ENCODE data around the gene GGN. TPM values are rescaled to one million over a fixed set of nuclear protein-coding genes. Genes with fewer than 3 reads are reported as not detected.
A peak's percentile ranks its signal among the peaks of the same experiment; 100 is the strongest.

GGN gene
- total RNA-seq, 1 experiment from 2014 or later, result 1.5 TPM

GRCh38 chr19:38373907-38374331 lies 13.9 kb downstream of the GGN start:
- no peak overlapping the region for H2AK5ac ChIP-seq (ENCODE audit: insufficient read length, low read length)
- H2BK120ac ChIP-seq (ENCODE audit: low read depth, low read length, poor library complexity, severe bottlenecking), result no peak overlapping the region
- no peak overlapping the region for H4K8ac ChIP-seq (replicated peaks; ENCODE audit: insufficient read length, low read depth, low read length)
- no peak for TF ChIP-seq CTCF (conservative IDR thresholded peaks at IDR 0.05)
- no peak overlapping the region for H2BK5ac ChIP-seq (ENCODE audit: insufficient read length, low read length)
- H3K27ac ChIP-seq (ENCODE audit: insufficient read length, low read depth, low read length), result no peak overlapping the region
- no peak overlapping the region for H2BK20ac ChIP-seq (ENCODE audit: low read depth, low read length, poor library complexity, severe bottlenecking)
- peak overlapping the region; percentile 57 for H3K4me2 ChIP-seq (ENCODE audit: insufficient read depth, insufficient read length, low read length)
- Mint-ChIP-seq H3K4me1 (peaks cover 14 to 18% of the 10 kb centered on the region in 2 experiments), H3K4me3 (peak overlapping the region; percentile 99), H3K27ac (peak overlapping the region in 2 of 3 experiments; percentile 75 to 90; a peak in 3 of 7 replicates), H3K9me3 (no peaks in the 10 kb centered on the region), H3K27me3 (ENCODE audit: low read depth) (peaks cover 32% of the 10 kb centered on the region), H3K36me3 (ENCODE audit: insufficient read depth in 1 of 3, low read depth in 3 of 3) (peaks cover 10 to 17% (median 10%) of the 10 kb centered on the region in 3 experiments; a peak in 6 of 7 replicates)
- no peak for DNase-seq
- no CpG with 5 or more reads among the region's 6 CpGs for WGBS (ENCODE audit: extremely low coverage, insufficient read length, low lambda C conversion rate)
- H3K56ac ChIP-seq (ENCODE audit: insufficient read length, low read depth, low read length), result no peak overlapping the region
- peaks cover 12% of the 10 kb centered on the region for H3K79me1 ChIP-seq (ENCODE audit: insufficient read depth, low read depth, low read length, poor library complexity, severe bottlenecking)
- H3K23me2 ChIP-seq (ENCODE audit: insufficient read length, low read depth, low read length, poor library complexity, severe bottlenecking), result peaks cover 12% of the 10 kb centered on the region
- no peak overlapping the region for H4K5ac ChIP-seq (ENCODE audit: insufficient read length, low read depth, low read length)
- H3K18ac ChIP-seq (ENCODE audit: insufficient read length, low read depth, low read length), result no peak overlapping the region
- H3T11ph ChIP-seq (ENCODE audit: low read length), result no peak overlapping the region
- H3K9me3 ChIP-seq (ENCODE audit: control insufficient read depth, low read depth, low read length), result no peaks in the 10 kb centered on the region
- no peaks in the 10 kb centered on the region for H3K27me3 ChIP-seq (ENCODE audit: insufficient read depth, low read length)
- no peak overlapping the region for H3K14ac ChIP-seq (ENCODE audit: insufficient read depth, low read length)
- H3K23ac ChIP-seq (ENCODE audit: insufficient read length, low read depth, low read length), result no peak overlapping the region
- H3K79me2 ChIP-seq (ENCODE audit: insufficient read depth, low read length), result peaks cover 16% of the 10 kb centered on the region; the same call in 1 of the 2 replicates
- H2BK12ac ChIP-seq (ENCODE audit: insufficient read length, low read depth, low read length), result no peak overlapping the region
- H2AFZ ChIP-seq (ENCODE audit: low read length), result no peak overlapping the region
- H4K20me1 ChIP-seq (ENCODE audit: control insufficient read depth, insufficient read depth, insufficient read length), result no peaks in the 10 kb centered on the region
- H3K4me1 ChIP-seq (ENCODE audit: insufficient read depth, low read length), result no peaks in the 10 kb centered on the region
- H3K4ac ChIP-seq (ENCODE audit: low read depth, low read length), result no peak overlapping the region
- no peak overlapping the region for H4K91ac ChIP-seq (ENCODE audit: insufficient read length, low read depth, low read length)
- no peak overlapping the region for H3K9ac ChIP-seq (ENCODE audit: extremely low read depth, insufficient read length, low read length)
- no peak overlapping the region for H2BK15ac ChIP-seq (ENCODE audit: low read depth, low read length)

Data from H9 (cell line).